ENCODE data around the gene ANKMY2. TPM values are rescaled to one million over a fixed set of nuclear protein-coding genes. Genes with fewer than 3 reads are reported as not detected.

Gene ANKMY2
- total RNA-seq, 1 experiment from 2014 or later, result 29.1 TPM

- no peak for DNase-seq (ENCODE audit: low read depth, low spot score)
- in situ Hi-C loops (cut with HindIII; ENCODE audit: low pct_unique_long_range_greater_than_20kb, low sequenced_read_pairs), result loop anchor here (25.0 kb wide), 1 partner anchor 125 kb away; no protein-coding TSS in a partner anchor
Measured at GRCh38 chr7:16562456-16563220, 82.9 kb downstream of the ANKMY2 start.

- in situ Hi-C loops (cut with HindIII; ENCODE audit: low pct_unique_long_range_greater_than_20kb, low sequenced_read_pairs), result loop anchor here (25.0 kb wide), 1 partner anchor 125 kb away; no protein-coding TSS in a partner anchor
- no peak for DNase-seq (ENCODE audit: low read depth, low spot score)
Measured at GRCh38 chr7:16561943-16562342, 83.6 kb downstream of the ANKMY2 start.

- no peak for DNase-seq (ENCODE audit: low read depth, low spot score)
- in situ Hi-C loops (cut with HindIII; ENCODE audit: low pct_unique_long_range_greater_than_20kb, low sequenced_read_pairs), result loop anchor here (25.0 kb wide), 1 partner anchor 122 kb away; no protein-coding TSS in a partner anchor
Measured at GRCh38 chr7:16559497-16560179, 85.9 kb downstream of the ANKMY2 start.

- DNase-seq (ENCODE audit: low read depth, low spot score), result no peak
- in situ Hi-C loops (cut with HindIII; ENCODE audit: low pct_unique_long_range_greater_than_20kb, low sequenced_read_pairs), result loop anchor here (25.0 kb wide), 1 partner anchor 122 kb away; no protein-coding TSS in a partner anchor
Measured at GRCh38 chr7:16558761-16559302, 86.7 kb downstream of the ANKMY2 start.

GRCh38 chr7:16556359-16556758 is 89.2 kb downstream of the ANKMY2 start:
- in situ Hi-C loops (cut with HindIII; ENCODE audit: low pct_unique_long_range_greater_than_20kb, low sequenced_read_pairs), result loop anchor here (25.0 kb wide), 1 partner anchor 119 kb away; no protein-coding TSS in a partner anchor
- DNase-seq (ENCODE audit: low read depth, low spot score), result no peak

- in situ Hi-C loops (cut with HindIII; ENCODE audit: low pct_unique_long_range_greater_than_20kb, low sequenced_read_pairs), result loop anchor here (25.0 kb wide), 1 partner anchor 117 kb away; no protein-coding TSS in a partner anchor
- DNase-seq (ENCODE audit: low read depth, low spot score), result no peak
Measured at GRCh38 chr7:16554518-16555236, 90.9 kb downstream of the ANKMY2 start.

GRCh38 chr7:16550671-16551070 is 94.9 kb downstream of the ANKMY2 start:
- DNase-seq (ENCODE audit: low read depth, low spot score), result no peak
- in situ Hi-C loops (cut with HindIII; ENCODE audit: low pct_unique_long_range_greater_than_20kb, low sequenced_read_pairs), result loop anchor here (25.0 kb wide), 1 partner anchor 113 kb away; no protein-coding TSS in a partner anchor

Other genes with a start within 250 kb of the ANKMY2 start
- gene CRPPA, start 224.2 kb downstream of the ANKMY2 start, total RNA-seq (2014; rRNA removed; shearing (Covaris generic)), result 1.9 and 2.5 TPM in 2 replicates
- gene SOSTDC1, start 180.0 kb downstream of the ANKMY2 start, total RNA-seq (2014; rRNA removed; shearing (Covaris generic)), result 8.1 and 8.7 TPM in 2 replicates
- gene LRRC72, start 118.9 kb downstream of the ANKMY2 start, total RNA-seq (2014; rRNA removed; shearing (Covaris generic)), result not detected in 2 replicates
- gene BZW2, start 427 bp upstream of the ANKMY2 start, total RNA-seq (2014; rRNA removed; shearing (Covaris generic)), result 126 and 131 TPM in 2 replicates
- gene TSPAN13, start 108.0 kb upstream of the ANKMY2 start, total RNA-seq (2014; rRNA removed; shearing (Covaris generic)), result 36.7 and 38.7 TPM in 2 replicates
- not detected in 2 replicates for gene AGR2, start 159.2 kb upstream of the ANKMY2 start, total RNA-seq (2014; rRNA removed; shearing (Covaris generic))
- not detected in 2 replicates for gene AGR3, start 236.2 kb upstream of the ANKMY2 start, total RNA-seq (2014; rRNA removed; shearing (Covaris generic))